ENCODE measurements around the gene MYL3. TPM values are rescaled to one million over a fixed set of nuclear protein-coding genes. Genes with fewer than 3 reads are reported as not detected.

The MYL3 gene
- total and polyA plus RNA-seq, 2 donors (not counting 1 experiment from before 2014, with no cell fraction given) = not detected

DNA sequence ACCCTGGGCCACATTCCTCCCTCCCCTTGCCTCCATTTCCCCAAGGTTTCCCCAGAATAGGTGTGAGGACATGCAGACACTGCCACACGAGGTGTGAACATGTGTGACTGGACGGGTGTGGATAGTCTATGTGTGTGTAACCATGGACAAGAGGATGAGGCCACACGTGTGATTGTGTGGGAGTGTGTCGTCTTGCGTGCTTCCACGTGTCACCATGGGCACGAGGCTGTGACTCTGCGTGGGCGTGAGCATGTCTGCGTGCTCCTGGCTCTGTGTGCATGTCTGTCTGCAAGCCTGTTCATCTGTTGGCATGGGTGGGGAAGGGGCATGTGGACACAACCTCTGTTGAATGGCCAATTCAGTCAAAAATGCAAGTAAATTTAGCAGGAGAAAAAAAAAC, 6.2 kb upstream of the MYL3 start:
- no peak overlapping the region for H3K4me2 ChIP-seq (replicated peaks; ENCODE audit: low read depth, low read length, poor library complexity, severe bottlenecking)
- H3K4me1 ChIP-seq (ENCODE audit: control insufficient read depth in 2 of 2, insufficient read depth in 2 of 2, low read length in 2 of 2) = peaks cover 14 to 16% of the 10 kb centered on the region in 2 donors
- Mint-ChIP-seq H3K27me3 (peaks cover 24% of the 10 kb centered on the region), H3K9me3 (ENCODE audit: insufficient read depth) (no peaks in the 10 kb centered on the region), H3K4me3 (no peak overlapping the region), H3K4me1 (peaks cover 16% of the 10 kb centered on the region), H3K27ac (no peak overlapping the region)
- H2AFZ ChIP-seq (ENCODE audit: insufficient read depth, low read depth, low read length, poor library complexity, severe bottlenecking) = no peak overlapping the region
- no peaks in the 10 kb centered on the region for H3K9me3 ChIP-seq (ENCODE audit: control extremely low read depth in 1 of 3, control insufficient read depth in 2 of 3, insufficient read depth in 1 of 3, low read length in 2 of 3)
- H3K9ac ChIP-seq (ENCODE audit: low read length) = no peak overlapping the region
- 71% methylated on average over 10 of the region's 10 CpGs for WGBS (ENCODE audit: insufficient coverage)
- no peak for ATAC-seq (ENCODE audit: low read depth)
- no peaks in the 10 kb centered on the region for H4K20me1 ChIP-seq (ENCODE audit: control insufficient read depth, insufficient read depth, low read length, poor library complexity, severe bottlenecking)
- peaks cover 0 to 22% (median 2%) of the 10 kb centered on the region in 4 experiments for H3K27me3 ChIP-seq (replicated peaks in 1 of 4; ENCODE audit: control extremely low read depth in 1 of 4, control insufficient read depth in 3 of 4, insufficient read depth in 4 of 4, low read length in 3 of 4)
- no peaks in the 10 kb centered on the region for H3K79me2 ChIP-seq (ENCODE audit: control insufficient read depth, insufficient read depth, low read length)
- H3K36me3 ChIP-seq (replicated peaks in 1 of 2; ENCODE audit: control extremely low read depth in 1 of 2, control insufficient read depth in 1 of 2, extremely low read depth in 1 of 2, insufficient read depth in 2 of 2, low read length in 1 of 2) = no peaks in the 10 kb centered on the region
- H3K4me3 ChIP-seq (ENCODE audit: control extremely low read depth in 1 of 5, extremely low read depth in 1 of 5, insufficient read depth in 1 of 5, low read depth in 2 of 5, low read length in 4 of 5) = no peak overlapping the region
- intact Hi-C loops (cut with micrococcal nuclease) = no loop called here
- ChIA-PET CTCF (no interaction called here), POLR2A (no interaction called here)
- no peak for DNase-seq
- TF ChIP-seq CTCF (IDR thresholded peaks at IDR 0.05) (no peak), EZH2 (IDR thresholded peaks at IDR 0.05; ENCODE audit: borderline replicate concordance, insufficient read depth, low read depth, low read length, poor library complexity, severe bottlenecking) (no peak)
- H3K27ac ChIP-seq (ENCODE audit: low read length in 2 of 2) = no peak overlapping the region

DNA sequence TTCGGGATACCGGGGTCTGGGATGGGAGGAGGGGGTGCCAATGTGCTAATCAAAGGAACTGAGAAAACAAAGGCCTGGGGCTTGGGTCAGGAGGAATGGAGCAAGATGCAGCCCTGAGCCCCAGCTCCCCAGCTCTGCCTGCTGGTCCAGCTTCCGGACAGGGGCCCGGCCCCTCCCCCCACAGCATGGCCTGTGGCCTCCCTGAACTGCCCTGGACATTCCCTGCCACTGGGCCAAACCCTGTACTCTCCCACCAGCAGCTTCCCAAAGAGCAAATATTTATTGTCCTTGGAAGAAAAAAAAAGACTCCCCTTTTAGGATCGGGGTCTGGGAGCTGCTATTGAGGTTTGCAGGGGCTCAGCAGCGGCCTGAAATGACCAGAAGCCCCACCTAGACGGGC, 5.7 kb upstream of the MYL3 start:
- no peak for ATAC-seq (ENCODE audit: low read depth)
- no peak overlapping the region for H2AFZ ChIP-seq (ENCODE audit: insufficient read depth, low read depth, low read length, poor library complexity, severe bottlenecking)
- H3K36me3 ChIP-seq (replicated peaks in 1 of 2; ENCODE audit: control extremely low read depth in 1 of 2, control insufficient read depth in 1 of 2, extremely low read depth in 1 of 2, insufficient read depth in 2 of 2, low read length in 1 of 2) = no peaks in the 10 kb centered on the region
- no peak for TF ChIP-seq EZH2 (IDR thresholded peaks at IDR 0.05; ENCODE audit: borderline replicate concordance, insufficient read depth, low read depth, low read length, poor library complexity, severe bottlenecking)
- TF ChIP-seq CTCF (IDR thresholded peaks at IDR 0.05) = no peak
- H3K27me3 Mint-ChIP-seq = peaks cover 24% of the 10 kb centered on the region
- no peak for DNase-seq
- H4K20me1 ChIP-seq (ENCODE audit: control insufficient read depth, insufficient read depth, low read length, poor library complexity, severe bottlenecking) = no peaks in the 10 kb centered on the region
- H3K4me3 Mint-ChIP-seq = no peak overlapping the region
- intact Hi-C loops (cut with micrococcal nuclease) = no loop called here
- no peak overlapping the region for H3K27ac ChIP-seq (ENCODE audit: low read length in 2 of 2)
- no peaks in the 10 kb centered on the region for H3K9me3 Mint-ChIP-seq (ENCODE audit: insufficient read depth)
- ChIA-PET CTCF (interaction anchor here (3.6 kb wide), 1 partner anchor 40 kb away, joined by 27 read pairs; no protein-coding TSS in a partner anchor), POLR2A (no interaction called here)
- peaks cover 0 to 21% (median 2%) of the 10 kb centered on the region in 4 experiments for H3K27me3 ChIP-seq (replicated peaks in 1 of 4; ENCODE audit: control extremely low read depth in 1 of 4, control insufficient read depth in 3 of 4, insufficient read depth in 4 of 4, low read length in 3 of 4)
- no peak overlapping the region for H3K27ac Mint-ChIP-seq
- H3K4me2 ChIP-seq (replicated peaks; ENCODE audit: low read depth, low read length, poor library complexity, severe bottlenecking) = no peak overlapping the region
- H3K9ac ChIP-seq (ENCODE audit: low read length) = no peak overlapping the region
- H3K4me1 ChIP-seq (ENCODE audit: control insufficient read depth in 2 of 2, insufficient read depth in 2 of 2, low read length in 2 of 2) = peaks cover 9 to 12% of the 10 kb centered on the region in 2 donors
- H3K4me3 ChIP-seq (ENCODE audit: control extremely low read depth in 1 of 5, extremely low read depth in 1 of 5, insufficient read depth in 1 of 5, low read depth in 2 of 5, low read length in 4 of 5) = no peak overlapping the region
- H3K4me1 Mint-ChIP-seq = peaks cover 11% of the 10 kb centered on the region
- 84% methylated on average over 7 of the region's 7 CpGs for WGBS (ENCODE audit: insufficient coverage)
- no peaks in the 10 kb centered on the region for H3K79me2 ChIP-seq (ENCODE audit: control insufficient read depth, insufficient read depth, low read length)
- no peaks in the 10 kb centered on the region for H3K9me3 ChIP-seq (ENCODE audit: control extremely low read depth in 1 of 3, control insufficient read depth in 2 of 3, insufficient read depth in 1 of 3, low read length in 2 of 3)
